Adrenal gland (tissue), 5 donors: ENCODE measurements around the gene STIM1.

Experiments used
- POLR2A ChIP-seq, 2 donors: fragments of 450-650 bp; IDR thresholded peaks; one replicate each; pipeline ENCODE4 v1.6.1; 2017; ENCODE audit warnings: antibody characterized with exemption in 2 of 2, mild to moderate bottlenecking in 2 of 2, moderate library complexity in 1 of 2
- TF ChIP-seq, protein P1 (sequence below), 6 experiments: fragments of 450-650 bp in 4 of 6; fragments of 200-600 bp in 2 of 6; sonication (generic) in 1 of 6; IDR thresholded peaks; 1 replicate in 5 of 6; 2 replicates in 1 of 6; pipeline versions ENCODE4 v1.5.1 to v1.8.0; 2016 to 2021; ENCODE audit warnings: antibody characterized with exemption in 6 of 6, mild to moderate bottlenecking in 2 of 6, moderate library complexity in 1 of 6
- donor health status: DM: no; HTN: no; CAD: no.

DNA sequence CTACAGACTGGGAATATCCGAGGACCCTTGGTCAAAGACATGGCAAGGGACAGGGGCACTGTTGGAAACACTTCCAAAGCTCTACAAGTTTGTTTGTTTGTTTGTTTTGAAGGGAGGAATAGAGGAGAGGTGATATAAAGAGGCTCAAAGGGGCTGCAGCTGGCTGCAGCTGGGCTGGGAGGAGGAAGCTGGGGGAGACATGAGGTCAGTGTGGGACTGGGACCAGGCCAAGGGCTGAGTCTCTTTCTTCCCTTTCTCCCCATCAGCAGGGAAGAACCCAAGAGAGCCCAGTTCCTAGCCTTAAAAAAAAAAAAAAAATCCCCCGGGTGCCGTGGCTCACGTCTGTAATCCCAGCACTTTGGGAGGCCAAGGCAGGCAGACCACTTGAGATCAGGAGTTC lies 19.7 kb upstream of the STIM1 start:
- TF ChIP-seq, protein P1, sequence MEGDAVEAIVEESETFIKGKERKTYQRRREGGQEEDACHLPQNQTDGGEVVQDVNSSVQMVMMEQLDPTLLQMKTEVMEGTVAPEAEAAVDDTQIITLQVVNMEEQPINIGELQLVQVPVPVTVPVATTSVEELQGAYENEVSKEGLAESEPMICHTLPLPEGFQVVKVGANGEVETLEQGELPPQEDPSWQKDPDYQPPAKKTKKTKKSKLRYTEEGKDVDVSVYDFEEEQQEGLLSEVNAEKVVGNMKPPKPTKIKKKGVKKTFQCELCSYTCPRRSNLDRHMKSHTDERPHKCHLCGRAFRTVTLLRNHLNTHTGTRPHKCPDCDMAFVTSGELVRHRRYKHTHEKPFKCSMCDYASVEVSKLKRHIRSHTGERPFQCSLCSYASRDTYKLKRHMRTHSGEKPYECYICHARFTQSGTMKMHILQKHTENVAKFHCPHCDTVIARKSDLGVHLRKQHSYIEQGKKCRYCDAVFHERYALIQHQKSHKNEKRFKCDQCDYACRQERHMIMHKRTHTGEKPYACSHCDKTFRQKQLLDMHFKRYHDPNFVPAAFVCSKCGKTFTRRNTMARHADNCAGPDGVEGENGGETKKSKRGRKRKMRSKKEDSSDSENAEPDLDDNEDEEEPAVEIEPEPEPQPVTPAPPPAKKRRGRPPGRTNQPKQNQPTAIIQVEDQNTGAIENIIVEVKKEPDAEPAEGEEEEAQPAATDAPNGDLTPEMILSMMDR (IDR thresholded peaks at IDR 0.05) = no peak
- TF ChIP-seq POLR2A (IDR thresholded peaks at IDR 0.05) = no peak
